Activated T-helper 2 cell treated with anti-CD3 and anti-CD28 coated beads, Interferon-gamma antibody, Interleukin-2, Interleukin-4, amounts not matched to agents 10 μg/mL and 5 μg/mL and 100 μg/mL, durations not matched to agents 14 hours and 24 hours and 36 hours (primary cell): Measurements from ENCODE around the gene ALX3. TPM values are rescaled to one million over a fixed set of nuclear protein-coding genes. Genes with fewer than 3 reads are reported as not detected.
A peak's percentile ranks its signal among the peaks of the same experiment; 100 is the strongest.

Experiments used
- DNase-seq: peaks from one replicate; pipeline ENCODE4 v3.0.0; 2021; ENCODE audit warnings: low spot score
- H3K27ac Mint-ChIP-seq: one replicate; pipeline ENCODE4 v1.8.0; 2021; ENCODE audit warnings: mixed read lengths
- H3K27me3 Mint-ChIP-seq: one replicate; pipeline ENCODE4 v1.8.0; 2021; ENCODE audit warnings: low read depth, mixed read lengths
- H3K36me3 Mint-ChIP-seq: one replicate; pipeline ENCODE4 v1.8.0; 2021; ENCODE audit warnings: low read depth, mixed read lengths
- H3K4me1 Mint-ChIP-seq: one replicate; pipeline ENCODE4 v1.8.0; 2021; ENCODE audit warnings: low read depth, mixed read lengths
- H3K4me3 Mint-ChIP-seq: one replicate; pipeline ENCODE4 v1.8.0; 2021; ENCODE audit warnings: low read depth, mild to moderate bottlenecking, moderate library complexity, mixed read lengths
- H3K9me3 Mint-ChIP-seq: one replicate; pipeline ENCODE4 v1.8.0; 2021; ENCODE audit warnings: mixed read lengths
- intact Hi-C: fragments of 100-400 bp; cut with micrococcal nuclease; formaldehyde crosslinking; loops from one replicate; pipeline ENCODE4 v1.15.1; 2023
- total RNA-seq: library from RNA; stranded (reverse); gene quantifications from 2 replicates; pipeline ENCODE4 v1.2.3, GENCODE V29; 2022

The ALX3 gene
- total RNA-seq, 1 donor from 2014 or later = not detected

DNA sequence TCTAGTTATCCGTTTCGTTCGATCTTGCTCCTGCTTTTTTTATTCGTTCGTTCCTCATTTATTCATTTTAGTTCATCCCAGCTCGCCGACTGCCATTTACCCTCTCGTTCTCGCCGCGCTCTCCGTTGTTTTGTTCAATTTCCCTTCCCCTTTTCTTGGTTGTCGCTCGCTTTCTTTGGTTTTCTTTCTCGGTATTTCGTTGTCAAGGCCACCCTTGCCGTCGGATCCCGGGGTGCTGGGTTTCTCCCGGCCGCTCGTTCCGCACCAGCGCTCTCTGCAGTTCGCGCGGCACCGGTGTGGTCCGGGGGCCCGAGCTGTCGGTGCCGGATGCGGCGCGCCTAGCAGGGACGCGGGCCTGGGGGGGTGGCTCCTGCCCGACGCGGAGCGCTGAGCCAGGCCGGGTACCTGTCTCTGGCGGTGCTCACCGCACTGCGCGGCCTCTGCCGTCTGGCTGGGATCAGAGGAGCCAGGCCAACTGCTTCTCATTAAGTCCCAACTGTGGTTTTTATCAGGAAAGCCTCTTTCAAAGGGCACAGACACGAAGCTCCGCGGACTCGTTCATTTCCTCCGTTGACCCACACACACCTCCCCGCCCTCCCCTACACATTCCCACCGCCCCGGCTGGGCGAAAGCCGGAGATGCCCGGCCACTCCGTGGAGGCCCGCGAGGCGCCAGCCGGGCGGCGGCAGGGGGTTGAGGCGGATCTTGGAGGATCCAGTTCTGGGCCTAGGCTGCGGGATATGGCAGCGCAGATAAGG, 1.6 kb downstream of the ALX3 start:
- intact Hi-C loops = loop anchor here (2.0 kb wide), 1 partner anchor 16 kb away; no protein-coding TSS in a partner anchor
- Mint-ChIP-seq H3K4me3 (peak overlapping the region; percentile 42), H3K27ac (peak overlapping the region; percentile 11)

DNA sequence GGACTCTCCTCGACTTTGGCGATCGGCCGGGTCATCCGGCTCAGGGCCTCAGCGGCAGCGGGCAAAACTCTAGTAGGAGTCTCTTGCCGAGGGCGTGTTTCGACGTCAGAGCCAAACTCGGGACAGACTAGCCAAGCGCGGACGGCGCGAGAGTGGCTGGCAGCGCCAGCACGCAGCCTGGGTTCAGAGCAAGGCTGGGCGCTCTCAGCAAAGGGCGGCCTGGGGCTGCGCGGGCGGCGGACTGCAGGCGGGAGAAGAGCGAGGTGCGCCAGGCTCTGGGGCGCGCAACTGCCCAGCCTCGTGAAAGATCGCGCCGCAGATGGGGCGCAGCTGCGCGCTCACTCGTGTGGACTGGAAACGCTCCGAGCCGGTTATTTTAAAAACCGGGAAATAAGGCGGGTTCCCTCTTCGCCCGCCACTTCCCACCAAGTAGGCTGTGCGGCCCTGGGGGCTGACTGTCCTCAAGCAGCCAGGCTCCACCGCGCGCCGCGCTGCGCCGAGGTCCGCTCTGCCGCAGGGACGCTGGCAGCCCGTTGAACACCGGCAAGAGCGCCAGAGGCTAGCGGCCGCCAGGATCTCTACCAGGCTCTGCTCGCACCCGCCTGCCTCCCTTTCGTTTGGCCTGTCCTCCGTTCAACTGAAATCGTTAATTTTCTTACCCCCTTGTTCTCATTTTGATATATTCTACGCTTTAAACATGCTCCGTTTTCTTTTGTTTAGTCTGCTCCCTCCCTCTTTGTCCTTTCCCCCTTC, 2.4 kb downstream of the ALX3 start:
- intact Hi-C loops = loop anchor here (2.0 kb wide), 1 partner anchor 17 kb away; no protein-coding TSS in a partner anchor
- no peak for DNase-seq
- Mint-ChIP-seq H3K27ac (peak overlapping the region; percentile 11), H3K4me1 (peaks cover 4% of the 10 kb centered on the region), H3K36me3 (no peaks in the 10 kb centered on the region), H3K4me3 (peak overlapping the region; percentile 42), H3K27me3 (peaks cover 58% of the 10 kb centered on the region), H3K9me3 (no peaks in the 10 kb centered on the region)

More for the DNA sequence above, 1.6 kb downstream of the ALX3 start:
- no peak for DNase-seq
- H3K4me1 Mint-ChIP-seq = peaks cover 4% of the 10 kb centered on the region
- no peaks in the 10 kb centered on the region for H3K9me3 Mint-ChIP-seq
- no peaks in the 10 kb centered on the region for H3K36me3 Mint-ChIP-seq
- peaks cover 65% of the 10 kb centered on the region for H3K27me3 Mint-ChIP-seq

DNA sequence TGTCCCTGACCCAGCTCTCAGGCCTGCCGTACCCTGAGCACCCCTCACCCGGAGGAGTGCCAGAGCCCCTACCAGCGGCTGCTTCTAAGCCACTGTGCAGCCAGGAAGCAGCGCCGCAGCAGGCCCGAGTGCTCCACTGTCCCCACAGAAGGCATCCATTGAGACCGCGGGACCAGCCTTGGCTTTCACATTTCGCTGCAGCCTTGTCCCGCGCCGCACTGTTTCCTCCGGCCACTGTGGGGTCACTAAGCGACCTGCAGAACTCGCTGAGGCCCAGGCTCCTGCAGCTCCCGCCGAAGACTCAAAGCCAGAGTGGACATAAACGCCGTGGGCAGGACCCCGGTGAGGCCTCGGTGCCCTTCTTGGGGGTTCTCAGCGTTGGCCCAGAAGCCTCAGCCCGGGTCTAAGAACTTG, 3.0 kb downstream of the ALX3 start:
- no peaks in the 10 kb centered on the region for H3K36me3 Mint-ChIP-seq
- no peak overlapping the region for H3K27ac Mint-ChIP-seq
- DNase-seq = no peak
- H3K4me3 Mint-ChIP-seq = no peak overlapping the region
- intact Hi-C loops = no loop called here
- no peaks in the 10 kb centered on the region for H3K9me3 Mint-ChIP-seq
- H3K27me3 Mint-ChIP-seq = peaks cover 53% of the 10 kb centered on the region
- H3K4me1 Mint-ChIP-seq = peaks cover 4% of the 10 kb centered on the region

DNA sequence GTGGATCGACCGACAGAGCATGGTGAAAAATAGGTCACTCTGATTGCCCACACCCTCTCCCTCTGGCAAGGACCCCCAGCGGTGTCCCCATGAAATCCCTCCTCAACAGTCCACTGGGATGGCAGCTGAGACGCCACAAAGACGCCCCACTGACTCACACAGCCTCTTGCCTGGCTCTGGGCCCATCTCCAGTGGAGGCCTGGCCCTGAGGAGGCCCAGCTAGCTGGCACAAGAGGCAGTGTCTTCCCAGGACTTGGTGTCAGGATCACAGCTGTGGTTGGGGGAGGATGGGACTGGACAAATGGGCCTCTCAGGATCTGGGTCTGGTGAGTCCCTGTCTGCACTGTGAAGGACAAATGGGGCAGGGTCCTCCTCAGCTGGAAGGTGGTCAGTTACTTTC, 4.6 kb downstream of the ALX3 start:
- intact Hi-C loops = no loop called here
- peaks cover 4% of the 10 kb centered on the region for H3K4me1 Mint-ChIP-seq
- peaks cover 38% of the 10 kb centered on the region for H3K27me3 Mint-ChIP-seq
- no peak for DNase-seq
- H3K4me3 Mint-ChIP-seq = no peak overlapping the region
- H3K27ac Mint-ChIP-seq = no peak overlapping the region
- H3K36me3 Mint-ChIP-seq = no peaks in the 10 kb centered on the region
- no peaks in the 10 kb centered on the region for H3K9me3 Mint-ChIP-seq

DNA sequence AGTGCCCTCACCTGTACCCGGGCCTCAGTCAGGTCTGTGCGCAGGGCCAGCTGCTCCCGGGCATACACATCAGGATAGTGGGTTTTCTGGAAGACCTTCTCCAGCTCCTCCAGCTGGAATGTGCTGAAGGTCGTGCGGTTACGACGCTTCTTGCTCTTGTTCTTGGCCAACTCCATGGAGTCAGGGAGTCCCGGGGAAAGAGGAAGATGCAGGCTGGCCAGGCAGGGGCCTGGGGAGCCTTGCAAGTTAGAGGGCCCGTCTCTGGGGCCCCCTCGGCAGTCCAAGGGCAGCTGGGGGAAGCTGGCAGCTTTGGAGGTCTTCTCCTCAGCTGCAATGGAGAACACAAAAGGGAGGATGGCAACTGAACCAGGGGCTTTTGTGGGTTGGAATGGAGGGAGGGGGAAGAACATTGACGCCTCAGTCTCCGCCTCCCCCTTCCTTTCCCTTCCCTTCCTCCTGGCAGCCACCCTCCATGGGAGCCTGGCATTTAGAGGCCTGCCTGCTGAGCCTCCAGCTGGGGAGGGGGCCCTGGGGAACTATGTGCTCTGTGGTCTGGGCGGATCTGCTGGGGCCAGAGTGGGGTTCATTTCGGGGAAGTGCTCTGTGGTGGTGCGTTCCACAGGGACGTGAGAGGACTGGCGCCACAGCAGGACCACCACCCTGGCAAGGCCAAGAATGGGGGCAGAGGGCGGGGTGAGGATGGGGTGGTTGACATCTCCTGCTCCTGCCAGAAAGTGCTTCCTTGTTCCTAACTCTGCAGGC, 5.7 kb downstream of the ALX3 start:
- Mint-ChIP-seq H3K27ac (no peak overlapping the region), H3K36me3 (peaks cover 6% of the 10 kb centered on the region)

DNA sequence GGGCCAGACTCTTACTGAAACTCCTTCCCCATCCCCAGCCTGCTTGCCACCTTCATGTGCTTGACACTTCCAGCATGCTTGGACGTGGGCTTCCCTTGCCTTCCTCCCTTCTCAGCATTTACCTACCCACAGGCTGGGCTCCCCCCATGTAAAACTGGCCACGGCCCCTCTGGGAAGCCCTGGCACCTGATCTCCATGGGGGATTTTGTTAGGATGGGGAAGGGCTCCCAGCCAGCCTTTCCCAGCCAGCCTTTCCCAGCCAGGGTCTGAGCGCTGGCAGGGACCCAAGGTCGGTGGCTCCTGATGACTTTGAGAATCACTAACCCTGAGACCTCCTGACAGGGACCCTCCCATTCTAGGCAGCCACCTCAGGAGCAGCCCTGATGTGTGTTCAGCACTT, 6.7 kb downstream of the ALX3 start:
- H3K4me3 Mint-ChIP-seq = no peak overlapping the region
- intact Hi-C loops = no loop called here
- H3K36me3 Mint-ChIP-seq = peaks cover 6% of the 10 kb centered on the region
- H3K27me3 Mint-ChIP-seq = peaks cover 28% of the 10 kb centered on the region
- H3K9me3 Mint-ChIP-seq = no peaks in the 10 kb centered on the region
- peaks cover 5% of the 10 kb centered on the region for H3K4me1 Mint-ChIP-seq
- H3K27ac Mint-ChIP-seq = no peak overlapping the region
- no peak for DNase-seq

More for the DNA sequence above, 5.7 kb downstream of the ALX3 start:
- Mint-ChIP-seq H3K9me3 (no peaks in the 10 kb centered on the region), H3K4me1 (peaks cover 5% of the 10 kb centered on the region), H3K27me3 (peaks cover 34% of the 10 kb centered on the region), H3K4me3 (no peak overlapping the region)
- no peak for DNase-seq
- intact Hi-C loops = no loop called here

DNA sequence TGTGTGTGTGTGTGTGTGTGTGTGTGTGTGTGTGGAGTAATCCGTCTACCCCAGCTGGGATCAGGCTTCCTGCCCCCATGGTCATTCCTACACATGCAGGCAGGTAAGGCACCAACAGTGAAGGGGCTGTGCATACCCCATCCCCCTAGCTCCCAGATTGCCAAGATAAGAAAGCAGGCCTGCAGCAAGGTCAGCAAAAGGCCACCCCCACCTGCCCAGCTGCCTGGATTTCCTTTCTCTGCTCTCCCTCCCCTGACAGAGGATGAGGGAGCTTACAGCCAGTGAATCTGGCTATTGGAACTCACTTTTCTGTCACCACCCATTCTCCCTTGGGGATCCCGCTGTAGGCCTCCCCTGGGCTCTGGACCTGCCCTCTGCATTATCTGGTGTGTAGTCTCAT, 7.9 kb downstream of the ALX3 start:
- Mint-ChIP-seq H3K27me3 (peaks cover 19% of the 10 kb centered on the region), H3K36me3 (peaks cover 15% of the 10 kb centered on the region), H3K9me3 (no peaks in the 10 kb centered on the region), H3K4me3 (no peak overlapping the region), H3K4me1 (peaks cover 2% of the 10 kb centered on the region), H3K27ac (no peak overlapping the region)
- DNase-seq = no peak
- intact Hi-C loops = no loop called here

DNA sequence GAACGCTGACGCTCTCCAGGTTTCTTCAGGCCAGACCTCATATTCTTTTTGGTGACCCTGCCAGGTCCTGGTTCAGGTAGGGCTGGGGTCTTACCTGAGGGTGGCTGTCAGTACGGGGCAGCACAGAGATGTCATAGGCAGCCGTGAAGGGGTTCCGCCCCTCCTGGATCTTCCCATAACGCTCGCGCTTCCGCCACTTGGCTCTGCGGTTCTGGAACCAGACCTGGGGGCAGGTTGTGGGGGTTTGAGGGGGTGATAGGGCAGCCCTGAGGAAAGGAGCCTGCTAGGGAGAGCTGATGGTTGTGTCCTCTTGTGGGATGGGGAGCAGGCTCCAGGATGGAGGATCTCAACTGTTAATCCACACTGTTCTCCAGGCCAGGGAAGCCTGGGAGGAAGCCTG, 9.1 kb downstream of the ALX3 start:
- H3K27ac Mint-ChIP-seq = no peak overlapping the region
- no peak for DNase-seq
- no peaks in the 10 kb centered on the region for H3K9me3 Mint-ChIP-seq
- H3K36me3 Mint-ChIP-seq = peaks cover 22% of the 10 kb centered on the region
- H3K4me3 Mint-ChIP-seq = no peak overlapping the region
- intact Hi-C loops = no loop called here
- H3K4me1 Mint-ChIP-seq = peaks cover 2% of the 10 kb centered on the region
- H3K27me3 Mint-ChIP-seq = peaks cover 8% of the 10 kb centered on the region

DNA sequence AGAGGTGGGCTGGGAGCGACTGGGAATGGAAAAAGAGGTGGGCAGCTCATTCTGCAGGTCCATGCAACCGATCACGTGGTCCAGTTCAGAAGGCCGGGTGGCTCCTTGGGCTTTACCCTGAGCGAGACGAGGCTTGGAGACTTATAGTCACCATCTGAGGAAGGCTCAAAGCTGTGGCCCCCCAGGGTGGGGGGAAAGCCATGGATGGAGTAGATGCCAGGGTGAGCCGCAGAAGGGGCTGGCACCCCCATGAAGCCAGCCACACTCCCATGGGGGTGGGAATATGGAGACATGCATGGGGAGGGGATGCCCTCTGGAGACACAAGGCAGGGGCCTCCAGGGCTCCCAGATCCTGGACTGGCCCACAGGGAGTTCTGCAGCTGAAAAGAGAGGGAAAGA, 9.8 kb downstream of the ALX3 start:
- intact Hi-C loops = no loop called here
- peaks cover 28% of the 10 kb centered on the region for H3K36me3 Mint-ChIP-seq

DNA sequence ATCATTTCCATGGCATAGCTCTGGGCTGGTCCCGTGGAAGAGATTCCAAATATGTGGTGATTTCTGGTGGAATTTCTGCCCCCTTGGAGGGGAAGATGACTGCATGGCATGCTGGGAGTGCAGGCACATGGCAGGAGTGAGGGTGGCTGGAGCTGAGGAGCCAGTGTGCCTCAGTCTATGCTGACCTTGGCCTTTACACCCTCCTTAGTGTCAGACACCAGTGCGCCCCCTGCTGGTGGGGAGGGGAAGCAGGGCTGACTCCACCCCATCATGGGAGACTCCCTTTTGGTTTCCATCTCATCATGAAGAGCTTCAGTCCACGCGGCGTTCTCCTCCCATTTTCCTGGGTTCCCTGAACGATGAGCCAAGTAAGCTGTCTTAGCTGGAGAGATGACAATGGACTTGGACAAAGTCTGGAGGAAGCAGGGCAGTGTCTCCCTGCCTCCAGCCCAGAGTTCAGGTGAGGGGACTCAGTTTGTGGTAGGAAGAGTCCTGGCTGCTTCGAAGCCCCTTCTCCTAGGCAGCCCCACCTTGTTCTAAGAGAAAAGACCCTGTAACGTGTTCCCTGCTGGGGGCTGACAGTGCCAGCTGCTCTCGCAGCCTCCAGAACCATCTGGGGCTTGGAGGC, 10.3 kb downstream of the ALX3 start:
- intact Hi-C loops = no loop called here
- peaks cover 2% of the 10 kb centered on the region for H3K27me3 Mint-ChIP-seq
- no peak overlapping the region for H3K4me3 Mint-ChIP-seq
- H3K4me1 Mint-ChIP-seq = peaks cover 2% of the 10 kb centered on the region
- H3K9me3 Mint-ChIP-seq = no peaks in the 10 kb centered on the region
- H3K36me3 Mint-ChIP-seq = peaks cover 33% of the 10 kb centered on the region
- peak; percentile 68 for DNase-seq
- no peak overlapping the region for H3K27ac Mint-ChIP-seq

More for the DNA sequence above, 9.8 kb downstream of the ALX3 start:
- Mint-ChIP-seq H3K4me1 (peaks cover 2% of the 10 kb centered on the region), H3K9me3 (no peaks in the 10 kb centered on the region), H3K27me3 (peaks cover 2% of the 10 kb centered on the region), H3K27ac (no peak overlapping the region), H3K4me3 (no peak overlapping the region)
- no peak for DNase-seq

DNA sequence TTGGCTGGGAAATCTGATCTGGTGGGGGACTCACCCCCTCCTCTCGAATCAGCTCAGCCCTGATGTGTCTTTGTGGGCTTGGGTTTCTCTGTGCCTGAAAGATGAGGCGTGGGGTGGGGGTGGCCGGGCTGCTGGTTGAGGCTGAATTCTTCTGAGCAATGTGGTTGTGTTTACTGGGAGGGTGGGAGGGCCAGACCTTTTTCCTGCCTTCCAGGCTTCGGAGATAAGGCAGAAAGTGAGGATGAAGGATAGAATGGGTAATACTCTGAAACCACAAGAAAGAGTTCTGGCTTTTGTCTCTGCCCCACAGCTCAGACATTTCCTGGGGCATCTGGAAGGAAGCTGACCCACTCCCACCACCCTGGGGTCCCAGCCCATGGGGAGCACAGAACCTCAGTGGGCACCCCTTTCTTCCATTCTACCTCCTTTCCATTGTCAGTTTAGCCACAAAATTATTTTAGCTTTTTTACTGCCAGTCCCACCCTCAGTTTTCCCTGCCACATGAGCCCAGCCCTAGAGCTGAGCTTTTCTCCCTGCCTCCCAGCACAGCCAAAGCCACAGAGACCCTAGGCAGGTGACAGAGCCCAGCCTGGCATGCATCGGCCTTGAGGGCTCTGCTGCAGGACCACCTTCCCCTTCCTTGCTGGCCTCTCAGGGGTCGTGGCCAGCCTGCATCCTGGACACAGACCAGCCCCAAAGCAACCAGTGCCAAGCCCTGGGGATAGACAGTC, 11.2 kb downstream of the ALX3 start:
- Mint-ChIP-seq H3K27me3 (no peaks in the 10 kb centered on the region), H3K36me3 (peaks cover 41% of the 10 kb centered on the region), H3K4me1 (peaks cover 2% of the 10 kb centered on the region), H3K4me3 (no peak overlapping the region), H3K9me3 (no peaks in the 10 kb centered on the region), H3K27ac (no peak overlapping the region)
- intact Hi-C loops = no loop called here
- DNase-seq = no peak

DNA sequence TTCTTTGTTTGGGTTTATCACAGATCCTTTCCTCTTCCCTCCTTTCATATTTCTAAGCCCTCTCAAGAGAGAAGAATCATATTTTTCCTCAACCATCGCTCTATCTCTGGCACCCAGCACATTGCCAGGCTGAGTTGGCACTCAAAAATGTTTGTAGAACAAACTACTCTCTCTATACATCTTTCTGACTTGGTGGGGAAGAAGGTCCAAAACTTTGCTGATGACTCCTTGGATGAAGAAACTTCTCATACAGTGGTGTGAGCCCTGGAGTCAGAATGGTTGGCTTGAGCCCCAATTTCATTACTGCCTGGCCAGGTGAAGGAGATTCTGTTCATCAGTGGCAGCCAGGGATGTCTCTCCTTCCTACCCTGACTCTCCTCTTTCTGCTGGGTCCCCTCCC, 11.9 kb downstream of the ALX3 start:
- H3K36me3 Mint-ChIP-seq = peaks cover 48% of the 10 kb centered on the region
- no peak overlapping the region for H3K27ac Mint-ChIP-seq
- no peaks in the 10 kb centered on the region for H3K9me3 Mint-ChIP-seq
- H3K27me3 Mint-ChIP-seq = no peaks in the 10 kb centered on the region
- no peak overlapping the region for H3K4me3 Mint-ChIP-seq
- intact Hi-C loops = no loop called here
- H3K4me1 Mint-ChIP-seq = peaks cover 2% of the 10 kb centered on the region
- DNase-seq = no peak
